ENCODE data around the gene RIMKLB. TPM values are rescaled to one million over a fixed set of nuclear protein-coding genes. Genes with fewer than 3 reads are reported as not detected.

RIMKLB gene
- total RNA-seq, 4 donors from 2014 or later, result 11.8 to 29.6 (median 14.4) TPM

GRCh38 chr12:8779281-8779680 lies 81.5 kb downstream of the RIMKLB start:
- no peak overlapping the region for H3K27ac ChIP-seq
- WGBS, result 86% methylated on average over 4 of the region's 4 CpGs
- no peak for DNase-seq (ENCODE audit: low spot score in 2 of 2)
- no peaks in the 10 kb centered on the region for H3K27me3 ChIP-seq
- no peaks in the 10 kb centered on the region for H3K9me3 ChIP-seq
- no peak overlapping the region for H3K4me3 ChIP-seq
- TF ChIP-seq CTCF (IDR thresholded peaks at IDR 0.05) (no peak), EP300 (IDR thresholded peaks at IDR 0.05) (no peak), POLR2AphosphoS5 (IDR thresholded peaks at IDR 0.05) (no peak), POLR2A (IDR thresholded peaks at IDR 0.05) (no peak)
- peaks cover 15% of the 10 kb centered on the region for H3K36me3 ChIP-seq
- peaks cover 6% of the 10 kb centered on the region for H3K4me1 ChIP-seq

- 64% methylated on average over 2 of the region's 2 CpGs for WGBS
- no peak overlapping the region for H3K27ac ChIP-seq
- no peak overlapping the region for H3K4me3 ChIP-seq
- H3K4me1 ChIP-seq, result peaks cover 6% of the 10 kb centered on the region
- H3K36me3 ChIP-seq, result peaks cover 15% of the 10 kb centered on the region
- no peaks in the 10 kb centered on the region for H3K9me3 ChIP-seq
- H3K27me3 ChIP-seq, result no peaks in the 10 kb centered on the region
- TF ChIP-seq POLR2AphosphoS5 (IDR thresholded peaks at IDR 0.05) (no peak), EP300 (IDR thresholded peaks at IDR 0.05) (no peak), POLR2A (IDR thresholded peaks at IDR 0.05) (no peak), CTCF (IDR thresholded peaks at IDR 0.05) (no peak)
- no peak for DNase-seq (ENCODE audit: low spot score in 2 of 2)
Observed at GRCh38 chr12:8779862-8780261, 82.1 kb downstream of the RIMKLB start.

GRCh38 chr12:8780389-8780788 lies 82.6 kb downstream of the RIMKLB start:
- H3K27ac ChIP-seq, result no peak overlapping the region
- H3K4me3 ChIP-seq, result no peak overlapping the region
- peaks cover 6% of the 10 kb centered on the region for H3K4me1 ChIP-seq
- peaks cover 15% of the 10 kb centered on the region for H3K36me3 ChIP-seq
- no peaks in the 10 kb centered on the region for H3K27me3 ChIP-seq
- no peak for DNase-seq (ENCODE audit: low spot score in 2 of 2)
- TF ChIP-seq CTCF (IDR thresholded peaks at IDR 0.05) (peak; percentile 15 to 22), EP300 (IDR thresholded peaks at IDR 0.05) (no peak)
- WGBS, result 71% methylated on average over 1 of the region's 1 CpG
- no peaks in the 10 kb centered on the region for H3K9me3 ChIP-seq

- no peak for DNase-seq (ENCODE audit: low spot score in 2 of 2)
- Histone ChIP-seq H3K4me1 (peaks cover 6% of the 10 kb centered on the region), H3K27me3 (no peaks in the 10 kb centered on the region), H3K9me3 (no peaks in the 10 kb centered on the region), H3K4me3 (no peak overlapping the region), H3K36me3 (peaks cover 15% of the 10 kb centered on the region), H3K27ac (no peak overlapping the region)
- TF ChIP-seq POLR2A (IDR thresholded peaks at IDR 0.05), result no peak
- TF ChIP-seq EP300 (IDR thresholded peaks at IDR 0.05), result no peak
- no peak for TF ChIP-seq CTCF (IDR thresholded peaks at IDR 0.05)
- TF ChIP-seq POLR2AphosphoS5 (IDR thresholded peaks at IDR 0.05), result no peak
- 61% methylated on average over 2 of the region's 2 CpGs for WGBS
Observed at GRCh38 chr12:8781381-8782127, 83.8 kb downstream of the RIMKLB start.

GRCh38 chr12:8784290-8784888 lies 86.6 kb downstream of the RIMKLB start:
- Histone ChIP-seq H3K27ac (no peak overlapping the region), H3K4me3 (no peak overlapping the region), H3K27me3 (no peaks in the 10 kb centered on the region), H3K4me1 (peaks cover 6% of the 10 kb centered on the region), H3K9me3 (no peaks in the 10 kb centered on the region), H3K36me3 (peaks cover 9% of the 10 kb centered on the region)
- TF ChIP-seq POLR2AphosphoS5 (IDR thresholded peaks at IDR 0.05), result no peak
- TF ChIP-seq EP300 (IDR thresholded peaks at IDR 0.05), result no peak
- TF ChIP-seq CTCF (IDR thresholded peaks at IDR 0.05), result no peak
- TF ChIP-seq POLR2A (IDR thresholded peaks at IDR 0.05), result no peak
- no peak for DNase-seq (ENCODE audit: low spot score in 2 of 2)
